Tibial artery (tissue), 4 donors: ENCODE results near the gene LHPP.

Source experiments
- DNase-seq, 2 donors: peaks; one replicate each; pipeline ENCODE4 v3.0.0-alpha.2; 2019
- H3K27ac ChIP-seq, 2 donors: fragments of 200-600 bp; sonication (generic) in 1 of 2; 1 replicate in 1 of 2; 2 replicates in 1 of 2; pipeline ENCODE4 v1.5.1; 2018 to 2019; ENCODE audit warnings: mild to moderate bottlenecking in 1 of 2
- H3K27me3 ChIP-seq, 2 donors: fragments of 200-600 bp; sonication (generic) in 1 of 2; one replicate each; pipeline versions ENCODE4 v1.5.1 to v1.6.0; 2016 to 2019
- H3K36me3 ChIP-seq, 3 donors: fragments of 200-600 bp; sonication (generic) in 2 of 3; one replicate each; pipeline ENCODE4 v1.5.1; 2016 to 2019; ENCODE audit warnings: mild to moderate bottlenecking in 2 of 3
- H3K4me1 ChIP-seq, 4 donors: fragments of 200-600 bp; sonication (generic) in 2 of 4; 1 replicate in 3 of 4; 2 replicates in 1 of 4; pipeline ENCODE4 v1.5.1; 2016 to 2019
- H3K4me3 ChIP-seq, 2 donors: fragments of 200-600 bp; sonication (generic) in 1 of 2; 1 replicate in 1 of 2; 2 replicates in 1 of 2; pipeline ENCODE4 v1.5.1; 2018 to 2019; ENCODE audit warnings: mild to moderate bottlenecking in 2 of 2
- H3K9me3 ChIP-seq, 3 donors: fragments of 200-600 bp; sonication (generic) in 1 of 3; one replicate each; pipeline ENCODE4 v1.5.1; 2016 to 2019
- intact Hi-C: fragments of 100-400 bp; cut with DNase I; formaldehyde crosslinking; loops from one replicate; pipeline ENCODE4 v1.15.0; 2023; ENCODE audit warnings: low total_unique reads
- TF ChIP-seq, protein P1 (sequence below), 2 experiments: fragments of 200-600 bp in 1 of 2; fragments of 450-650 bp in 1 of 2; IDR thresholded peaks; one replicate each; pipeline ENCODE4 v1.5.1; 2017 to 2019; ENCODE audit warnings: antibody characterized with exemption in 2 of 2, mild to moderate bottlenecking in 1 of 2, moderate library complexity in 1 of 2

The LHPP gene

DNA sequence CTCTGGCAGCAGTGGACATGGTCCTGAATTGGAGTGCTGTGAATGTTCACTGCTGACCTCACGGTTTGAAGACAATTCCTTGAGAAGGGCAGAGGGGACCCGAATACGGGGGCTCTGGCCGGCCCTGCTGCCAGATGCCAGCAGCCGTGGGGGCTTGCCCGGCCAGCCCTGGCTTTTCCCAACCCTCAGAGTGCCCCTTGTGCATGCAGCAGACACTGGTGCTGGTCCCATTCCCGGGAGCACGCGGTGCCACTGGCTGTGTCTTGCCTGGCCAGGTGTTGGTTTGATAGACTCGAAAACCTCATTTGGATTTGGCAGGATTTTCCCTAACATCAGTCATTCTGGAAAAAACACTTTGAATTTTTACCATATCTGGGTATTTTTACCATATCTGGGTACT lies 49.1 kb downstream of the LHPP start:
- H3K4me3 ChIP-seq: no peak overlapping the region
- H3K27me3 ChIP-seq: no peaks in the 10 kb centered on the region
- no peak for DNase-seq
- TF ChIP-seq, protein P1, sequence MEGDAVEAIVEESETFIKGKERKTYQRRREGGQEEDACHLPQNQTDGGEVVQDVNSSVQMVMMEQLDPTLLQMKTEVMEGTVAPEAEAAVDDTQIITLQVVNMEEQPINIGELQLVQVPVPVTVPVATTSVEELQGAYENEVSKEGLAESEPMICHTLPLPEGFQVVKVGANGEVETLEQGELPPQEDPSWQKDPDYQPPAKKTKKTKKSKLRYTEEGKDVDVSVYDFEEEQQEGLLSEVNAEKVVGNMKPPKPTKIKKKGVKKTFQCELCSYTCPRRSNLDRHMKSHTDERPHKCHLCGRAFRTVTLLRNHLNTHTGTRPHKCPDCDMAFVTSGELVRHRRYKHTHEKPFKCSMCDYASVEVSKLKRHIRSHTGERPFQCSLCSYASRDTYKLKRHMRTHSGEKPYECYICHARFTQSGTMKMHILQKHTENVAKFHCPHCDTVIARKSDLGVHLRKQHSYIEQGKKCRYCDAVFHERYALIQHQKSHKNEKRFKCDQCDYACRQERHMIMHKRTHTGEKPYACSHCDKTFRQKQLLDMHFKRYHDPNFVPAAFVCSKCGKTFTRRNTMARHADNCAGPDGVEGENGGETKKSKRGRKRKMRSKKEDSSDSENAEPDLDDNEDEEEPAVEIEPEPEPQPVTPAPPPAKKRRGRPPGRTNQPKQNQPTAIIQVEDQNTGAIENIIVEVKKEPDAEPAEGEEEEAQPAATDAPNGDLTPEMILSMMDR (IDR thresholded peaks at IDR 0.05): no peak
- intact Hi-C loops: no loop called here
- no peaks in the 10 kb centered on the region for H3K9me3 ChIP-seq
- no peak overlapping the region for H3K27ac ChIP-seq
- H3K36me3 ChIP-seq: no peaks in the 10 kb centered on the region
- no peaks in the 10 kb centered on the region for H3K4me1 ChIP-seq

DNA sequence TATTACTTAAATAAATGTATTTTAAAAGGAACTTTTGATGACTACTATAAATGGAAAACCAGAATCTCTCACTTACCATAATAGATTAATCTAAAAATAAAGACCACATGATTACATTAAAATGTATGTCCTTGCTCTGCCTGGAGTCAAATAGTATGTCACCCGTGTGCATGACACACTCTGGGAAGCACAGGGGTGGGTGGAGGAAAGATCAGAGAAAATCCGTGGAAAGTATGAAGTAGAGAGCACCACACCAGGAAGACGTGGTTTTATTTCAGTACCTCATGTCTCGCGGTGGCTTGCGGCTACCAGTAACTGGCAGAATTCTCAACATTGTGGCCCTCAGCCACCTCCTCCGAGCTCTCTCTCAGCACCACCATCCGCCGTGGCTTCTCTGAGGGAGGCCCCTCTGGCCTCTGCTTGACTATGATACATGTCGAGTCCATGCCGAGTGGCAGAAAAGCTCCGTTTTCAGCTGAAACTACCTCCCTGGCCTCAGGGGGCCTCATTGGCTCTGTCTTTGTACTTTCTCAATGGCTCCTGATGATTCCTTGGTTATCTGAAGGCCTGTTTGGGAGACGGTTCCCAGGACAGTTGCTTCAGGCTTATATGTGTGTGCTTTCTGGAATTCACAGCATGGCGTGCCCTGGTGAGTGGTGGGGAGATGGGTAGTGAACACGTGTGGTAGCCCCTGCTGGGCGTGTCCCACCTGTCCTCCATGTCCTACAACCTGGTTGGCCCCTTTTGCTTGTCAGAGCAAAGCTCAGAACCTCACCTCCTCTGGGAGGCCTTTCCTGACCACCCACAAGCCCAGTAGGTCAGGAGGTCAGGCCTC lies 49.8 kb downstream of the LHPP start:
- no peaks in the 10 kb centered on the region for H3K27me3 ChIP-seq
- DNase-seq: no peak
- TF ChIP-seq, protein P1 (IDR thresholded peaks at IDR 0.05): no peak
- H3K27ac ChIP-seq: no peak overlapping the region
- no peaks in the 10 kb centered on the region for H3K4me1 ChIP-seq
- H3K4me3 ChIP-seq: no peak overlapping the region
- H3K36me3 ChIP-seq: no peaks in the 10 kb centered on the region
- intact Hi-C loops: no loop called here
- H3K9me3 ChIP-seq: no peaks in the 10 kb centered on the region

DNA sequence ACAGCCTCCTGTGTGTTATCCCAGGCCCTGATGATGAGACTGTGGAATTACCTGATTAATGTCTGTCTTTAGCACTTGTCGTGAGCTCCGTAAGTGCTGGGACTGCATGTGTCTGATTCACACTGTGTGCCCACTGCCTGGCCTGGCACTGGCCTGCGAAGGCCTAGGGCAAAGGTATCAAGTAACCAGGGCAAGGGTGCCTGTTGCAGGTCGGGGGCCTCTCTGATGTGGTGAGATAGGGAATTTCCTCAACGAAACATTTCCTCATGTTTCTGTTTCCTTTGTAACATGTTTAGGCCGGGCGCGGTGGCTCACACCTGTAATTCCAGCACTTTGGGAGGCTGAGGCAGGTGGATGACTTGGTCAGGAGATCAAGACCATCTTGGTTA lies 50.4 kb downstream of the LHPP start:
- TF ChIP-seq, protein P1 (IDR thresholded peaks at IDR 0.05): no peak
- Histone ChIP-seq H3K36me3 (no peaks in the 10 kb centered on the region), H3K27ac (no peak overlapping the region), H3K27me3 (no peaks in the 10 kb centered on the region), H3K4me3 (no peak overlapping the region), H3K4me1 (peaks cover 0 to under 1% (median 0%) of the 10 kb centered on the region in 4 donors), H3K9me3 (no peaks in the 10 kb centered on the region)
- DNase-seq: no peak
- intact Hi-C loops: no loop called here

DNA sequence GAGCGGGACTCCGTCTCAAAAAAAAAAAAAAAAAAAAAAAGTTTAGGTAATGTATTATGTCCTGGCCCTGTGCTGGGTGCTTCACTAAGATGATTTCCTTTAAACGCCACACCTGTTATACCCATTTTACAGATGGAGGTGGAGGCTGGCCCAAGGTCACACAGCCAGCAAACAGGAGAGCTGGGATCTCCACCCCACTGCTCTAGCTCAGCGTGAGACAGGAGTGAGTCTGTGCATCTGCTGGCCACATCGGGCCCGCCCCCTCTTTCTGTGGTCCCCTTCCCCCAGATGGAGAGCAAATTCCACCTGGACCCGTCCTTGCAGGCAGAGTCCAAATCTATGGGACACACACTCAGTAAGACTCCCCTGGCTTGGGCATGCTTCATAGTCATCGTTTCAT lies 51.0 kb downstream of the LHPP start:
- no peak for DNase-seq
- intact Hi-C loops: no loop called here

DNA sequence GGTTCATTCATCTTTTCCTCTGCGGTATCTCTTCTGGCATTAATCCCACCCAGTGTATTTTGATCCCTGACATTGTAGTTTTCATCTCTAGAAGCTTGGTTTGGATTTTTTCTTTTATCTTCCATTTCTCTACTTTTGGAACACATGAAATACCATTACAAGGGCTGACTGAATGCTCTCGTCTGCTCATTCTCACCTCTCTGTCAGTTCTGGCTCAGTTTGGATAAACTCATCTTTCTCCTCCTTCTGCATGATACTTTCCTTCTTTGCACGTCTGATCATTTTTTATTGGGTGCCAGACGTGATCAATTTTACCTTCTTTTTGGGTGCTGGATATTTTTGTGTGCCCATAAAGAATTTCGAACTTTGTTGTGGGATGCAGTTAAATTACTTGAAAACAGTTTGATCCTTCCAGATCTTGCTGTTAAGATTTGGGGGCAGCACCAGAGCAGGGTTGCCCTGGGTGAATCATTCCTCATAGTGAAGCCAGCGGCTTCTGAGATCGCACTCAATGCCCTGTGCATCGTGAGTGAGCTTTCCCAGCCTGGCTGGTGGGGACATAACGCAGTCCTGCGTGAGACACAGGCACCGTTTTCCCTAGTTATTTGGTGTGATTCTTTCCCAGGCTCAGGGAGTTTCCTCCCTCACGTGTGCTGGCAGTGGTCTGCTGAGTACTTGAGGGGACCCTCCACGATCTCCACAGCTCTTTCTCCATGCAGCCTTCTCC lies 53.8 kb downstream of the LHPP start:
- TF ChIP-seq, protein P1 (IDR thresholded peaks at IDR 0.05): no peak
- H3K27me3 ChIP-seq: no peaks in the 10 kb centered on the region

More for the DNA sequence above, 51.0 kb downstream of the LHPP start:
- Histone ChIP-seq H3K27me3 (no peaks in the 10 kb centered on the region), H3K36me3 (no peaks in the 10 kb centered on the region), H3K9me3 (no peaks in the 10 kb centered on the region), H3K27ac (no peak overlapping the region), H3K4me1 (peaks cover 0 to 5% (median 0%) of the 10 kb centered on the region in 4 donors), H3K4me3 (no peak overlapping the region)
- TF ChIP-seq, protein P1 (IDR thresholded peaks at IDR 0.05): no peak

More for the DNA sequence above, 53.8 kb downstream of the LHPP start:
- H3K4me3 ChIP-seq: no peak overlapping the region
- no peaks in the 10 kb centered on the region for H3K36me3 ChIP-seq
- no peak for DNase-seq
- H3K27ac ChIP-seq: no peak overlapping the region
- peaks cover 0 to 5% (median 0%) of the 10 kb centered on the region in 4 donors for H3K4me1 ChIP-seq
- H3K9me3 ChIP-seq: no peaks in the 10 kb centered on the region
- intact Hi-C loops: no loop called here
